MG63 (cell line): Measurements from ENCODE around the gene HECW1. TPM values are rescaled to one million over a fixed set of nuclear protein-coding genes. Genes with fewer than 3 reads are reported as not detected.

Experiments used
- DNase-seq: peaks from one replicate; pipeline ENCODE4 v3.0.0-alpha.2; 2020
- H3K27me3 ChIP-seq: fragments of 250-450 bp; sonication (Bioruptor Pico); 2 replicates; pipeline ENCODE4 v1.5.1; 2020; ENCODE audit warnings: mild to moderate bottlenecking, moderate library complexity
- H3K36me3 ChIP-seq: fragments of 250-450 bp; sonication (Bioruptor Pico); 2 replicates; pipeline ENCODE4 v1.5.1; 2020; ENCODE audit warnings: mild to moderate bottlenecking, moderate library complexity
- H3K4me3 ChIP-seq: fragments of 250-450 bp; sonication (Bioruptor Pico); 2 replicates; pipeline ENCODE4 v1.5.1; 2020; ENCODE audit warnings: mild to moderate bottlenecking, moderate library complexity
- H3K9me3 ChIP-seq: fragments of 250-450 bp; sonication (Bioruptor Pico); 2 replicates; pipeline ENCODE4 v1.5.1; 2020; ENCODE audit warnings: mild to moderate bottlenecking, moderate library complexity
- total RNA-seq: library from RNA; depleted of rRNA; stranded (reverse); fragments of >200 nt; shearing (Covaris generic); gene quantifications from 2 replicates; pipeline ENCODE4 v1.2.3, GENCODE V29; 2014; ENCODE audit warnings: low replicate concordance

Gene HECW1
- total RNA-seq, 1 experiment from 2014 or later, result 18.4 TPM

- H3K9me3 ChIP-seq, result no peaks in the 10 kb centered on the region
- DNase-seq, result peak; percentile 98
- H3K36me3 ChIP-seq, result no peaks in the 10 kb centered on the region; the same call in 1 of the 2 replicates
- H3K27me3 ChIP-seq, result no peaks in the 10 kb centered on the region
- peak overlapping the region; percentile 51 for H3K4me3 ChIP-seq
Measured at GRCh38 chr7:43248961-43249822, 136.7 kb downstream of the HECW1 start.

- Histone ChIP-seq H3K36me3 (no peaks in the 10 kb centered on the region; the same call in 1 of the 2 replicates), H3K9me3 (no peaks in the 10 kb centered on the region), H3K27me3 (no peaks in the 10 kb centered on the region), H3K4me3 (peak overlapping the region; percentile 51)
- DNase-seq, result peak; percentile 15
Measured at GRCh38 chr7:43249823-43250145, 137.3 kb downstream of the HECW1 start.

GRCh38 chr7:43260980-43261878, 148.8 kb downstream of the HECW1 start:
- peaks cover 17% of the 10 kb centered on the region for H3K9me3 ChIP-seq
- DNase-seq, result peak; percentile 56
- H3K27me3 ChIP-seq, result no peaks in the 10 kb centered on the region
- H3K4me3 ChIP-seq, result no peak overlapping the region
- H3K36me3 ChIP-seq, result peaks cover 4% of the 10 kb centered on the region

- Histone ChIP-seq H3K27me3 (no peaks in the 10 kb centered on the region), H3K36me3 (no peaks in the 10 kb centered on the region; the same call in none of the 2 replicates), H3K9me3 (peaks cover 2% of the 10 kb centered on the region), H3K4me3 (no peak overlapping the region)
- DNase-seq, result no peak
Measured at GRCh38 chr7:43265139-43265538, 152.7 kb downstream of the HECW1 start.

GRCh38 chr7:43273939-43274719, 161.7 kb downstream of the HECW1 start:
- no peaks in the 10 kb centered on the region for H3K27me3 ChIP-seq
- H3K9me3 ChIP-seq, result peaks cover 3% of the 10 kb centered on the region; the same call in 1 of the 2 replicates
- H3K36me3 ChIP-seq, result no peaks in the 10 kb centered on the region
- no peak overlapping the region for H3K4me3 ChIP-seq
- DNase-seq, result no peak

GRCh38 chr7:43274752-43275151, 162.3 kb downstream of the HECW1 start:
- H3K36me3 ChIP-seq, result no peaks in the 10 kb centered on the region
- no peak for DNase-seq
- H3K9me3 ChIP-seq, result peaks cover 3% of the 10 kb centered on the region; the same call in 1 of the 2 replicates
- H3K27me3 ChIP-seq, result no peaks in the 10 kb centered on the region
- no peak overlapping the region for H3K4me3 ChIP-seq

GRCh38 chr7:43276547-43276946, 164.1 kb downstream of the HECW1 start:
- Histone ChIP-seq H3K36me3 (no peaks in the 10 kb centered on the region), H3K4me3 (no peak overlapping the region), H3K9me3 (peaks cover 3% of the 10 kb centered on the region; the same call in 1 of the 2 replicates), H3K27me3 (no peaks in the 10 kb centered on the region)
- no peak for DNase-seq

- peak; percentile 2 for DNase-seq
Measured at GRCh38 chr7:43278088-43278644, 165.7 kb downstream of the HECW1 start.

GRCh38 chr7:43281268-43281667, 168.8 kb downstream of the HECW1 start:
- DNase-seq, result no peak
- no peak overlapping the region for H3K4me3 ChIP-seq
- H3K27me3 ChIP-seq, result no peaks in the 10 kb centered on the region
- no peaks in the 10 kb centered on the region for H3K36me3 ChIP-seq
- peaks cover 2% of the 10 kb centered on the region; the same call in 1 of the 2 replicates for H3K9me3 ChIP-seq

More at GRCh38 chr7:43278088-43278644, 165.7 kb downstream of the HECW1 start:
- H3K9me3 ChIP-seq, result no peaks in the 10 kb centered on the region
- no peaks in the 10 kb centered on the region for H3K36me3 ChIP-seq
- no peaks in the 10 kb centered on the region for H3K27me3 ChIP-seq
- H3K4me3 ChIP-seq, result no peak overlapping the region

GRCh38 chr7:43283706-43284105, 171.3 kb downstream of the HECW1 start:
- DNase-seq, result no peak
- Histone ChIP-seq H3K4me3 (no peak overlapping the region), H3K9me3 (peaks cover 2% of the 10 kb centered on the region; the same call in 1 of the 2 replicates), H3K27me3 (no peaks in the 10 kb centered on the region), H3K36me3 (no peaks in the 10 kb centered on the region)

- no peak for DNase-seq
- Histone ChIP-seq H3K27me3 (no peaks in the 10 kb centered on the region), H3K4me3 (no peak overlapping the region), H3K9me3 (peaks cover 7% of the 10 kb centered on the region; the same call in 1 of the 2 replicates), H3K36me3 (0 out of 2 replicates have a peak, but pooled peaks cover 2% of the 10 kb centered on the region)
Measured at GRCh38 chr7:43289826-43290225, 177.4 kb downstream of the HECW1 start.

GRCh38 chr7:43290978-43291377, 178.5 kb downstream of the HECW1 start:
- no peak for DNase-seq
- H3K9me3 ChIP-seq, result peaks cover 5% of the 10 kb centered on the region; the same call in 1 of the 2 replicates
- no peaks in the 10 kb centered on the region for H3K27me3 ChIP-seq
- no peak overlapping the region for H3K4me3 ChIP-seq
- 0 out of 2 replicates have a peak, but pooled peaks cover 2% of the 10 kb centered on the region for H3K36me3 ChIP-seq

GRCh38 chr7:43291789-43292188, 179.3 kb downstream of the HECW1 start:
- H3K9me3 ChIP-seq, result peaks cover 5% of the 10 kb centered on the region; the same call in 1 of the 2 replicates
- H3K36me3 ChIP-seq, result 0 out of 2 replicates have a peak, but pooled peaks cover 2% of the 10 kb centered on the region
- H3K4me3 ChIP-seq, result no peak overlapping the region
- DNase-seq, result no peak
- H3K27me3 ChIP-seq, result no peaks in the 10 kb centered on the region

GRCh38 chr7:43292384-43292783, 179.9 kb downstream of the HECW1 start:
- H3K9me3 ChIP-seq, result peaks cover 5% of the 10 kb centered on the region; the same call in 1 of the 2 replicates
- H3K4me3 ChIP-seq, result no peak overlapping the region
- no peak for DNase-seq
- H3K36me3 ChIP-seq, result 0 out of 2 replicates have a peak, but pooled peaks cover 2% of the 10 kb centered on the region
- H3K27me3 ChIP-seq, result no peaks in the 10 kb centered on the region

GRCh38 chr7:43294080-43294630, 181.7 kb downstream of the HECW1 start:
- Histone ChIP-seq H3K27me3 (no peaks in the 10 kb centered on the region), H3K4me3 (no peak overlapping the region)
- peak; percentile 76 for DNase-seq

More at GRCh38 chr7:43294080-43294630, 181.7 kb downstream of the HECW1 start:
- H3K36me3 ChIP-seq, result 0 out of 2 replicates have a peak, but pooled peaks cover 2% of the 10 kb centered on the region
- peaks cover 5% of the 10 kb centered on the region; the same call in 1 of the 2 replicates for H3K9me3 ChIP-seq
